ENCODE measurements around the gene MTFR1L.

MTFR1L gene

DNA sequence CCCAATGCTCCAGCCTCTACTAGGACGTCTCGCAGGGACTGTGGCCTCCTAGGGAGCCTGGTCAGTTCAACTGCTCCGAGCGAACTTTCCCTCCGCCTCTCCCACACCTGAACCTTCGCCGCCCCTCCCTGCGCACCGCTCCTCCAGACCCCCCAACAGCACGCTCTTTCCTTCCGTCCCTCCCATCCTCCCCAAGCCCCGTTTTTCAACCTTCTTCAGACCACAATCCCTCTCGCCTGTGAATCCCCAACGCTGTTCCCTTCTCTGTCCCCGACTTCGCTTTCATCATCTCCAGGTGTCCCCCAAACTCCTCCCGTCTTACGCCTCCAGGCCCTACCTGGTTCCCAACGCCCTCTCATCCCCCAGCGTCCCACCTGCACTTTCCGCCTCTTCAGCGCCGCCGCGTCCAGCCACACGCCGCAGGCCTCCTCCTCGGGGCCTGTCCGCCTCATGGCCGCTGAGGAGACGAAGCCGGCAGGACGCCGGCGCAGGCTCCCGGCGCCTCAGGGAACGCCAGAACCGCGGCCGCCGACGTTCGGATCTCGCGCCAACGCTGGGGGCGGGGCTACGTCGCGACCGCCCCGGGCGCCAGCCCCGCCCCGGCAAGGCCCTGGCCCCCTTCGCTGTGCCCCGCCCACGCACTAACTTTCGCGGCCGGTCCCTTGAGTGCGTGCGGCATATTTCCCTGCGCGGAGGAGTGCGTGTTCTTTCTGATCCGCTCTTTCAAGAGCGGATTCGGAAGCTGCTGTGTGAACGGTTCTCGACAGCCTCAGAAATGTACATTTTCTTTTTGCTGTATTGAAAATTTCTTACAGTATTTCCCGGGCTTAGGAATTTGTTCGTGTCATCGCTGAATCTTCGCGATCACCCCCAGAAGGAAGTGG lies 39.4 kb downstream of the MTFR1L start, which contains the start of gene AUNIP:
Gene AUNIP, minus strand, starts transcription at position 552 of the 884 bp plus-strand sequence. Its CDS starts 100 bp downstream, at position 452.
- peak; percentile 84 for DNase-seq
- peaks cover 14% of the 10 kb centered on the region for H3K36me3 ChIP-seq
- H3K4me3 ChIP-seq (ENCODE audit: low read depth, low read length): peak within 1 kb of the TSS; percentile 85
- TF ChIP-seq, protein P1, sequence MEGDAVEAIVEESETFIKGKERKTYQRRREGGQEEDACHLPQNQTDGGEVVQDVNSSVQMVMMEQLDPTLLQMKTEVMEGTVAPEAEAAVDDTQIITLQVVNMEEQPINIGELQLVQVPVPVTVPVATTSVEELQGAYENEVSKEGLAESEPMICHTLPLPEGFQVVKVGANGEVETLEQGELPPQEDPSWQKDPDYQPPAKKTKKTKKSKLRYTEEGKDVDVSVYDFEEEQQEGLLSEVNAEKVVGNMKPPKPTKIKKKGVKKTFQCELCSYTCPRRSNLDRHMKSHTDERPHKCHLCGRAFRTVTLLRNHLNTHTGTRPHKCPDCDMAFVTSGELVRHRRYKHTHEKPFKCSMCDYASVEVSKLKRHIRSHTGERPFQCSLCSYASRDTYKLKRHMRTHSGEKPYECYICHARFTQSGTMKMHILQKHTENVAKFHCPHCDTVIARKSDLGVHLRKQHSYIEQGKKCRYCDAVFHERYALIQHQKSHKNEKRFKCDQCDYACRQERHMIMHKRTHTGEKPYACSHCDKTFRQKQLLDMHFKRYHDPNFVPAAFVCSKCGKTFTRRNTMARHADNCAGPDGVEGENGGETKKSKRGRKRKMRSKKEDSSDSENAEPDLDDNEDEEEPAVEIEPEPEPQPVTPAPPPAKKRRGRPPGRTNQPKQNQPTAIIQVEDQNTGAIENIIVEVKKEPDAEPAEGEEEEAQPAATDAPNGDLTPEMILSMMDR (IDR thresholded peaks at IDR 0.05; ENCODE audit: low read depth, low read length): no peak
- H3K27ac ChIP-seq: peak within 1 kb of the TSS; percentile 70
- H3K9me3 ChIP-seq (ENCODE audit: severe bottlenecking): no peaks in the 10 kb centered on the region
- no peaks in the 10 kb centered on the region for H3K27me3 ChIP-seq (ENCODE audit: insufficient read depth, low read depth, severe bottlenecking)

DNA sequence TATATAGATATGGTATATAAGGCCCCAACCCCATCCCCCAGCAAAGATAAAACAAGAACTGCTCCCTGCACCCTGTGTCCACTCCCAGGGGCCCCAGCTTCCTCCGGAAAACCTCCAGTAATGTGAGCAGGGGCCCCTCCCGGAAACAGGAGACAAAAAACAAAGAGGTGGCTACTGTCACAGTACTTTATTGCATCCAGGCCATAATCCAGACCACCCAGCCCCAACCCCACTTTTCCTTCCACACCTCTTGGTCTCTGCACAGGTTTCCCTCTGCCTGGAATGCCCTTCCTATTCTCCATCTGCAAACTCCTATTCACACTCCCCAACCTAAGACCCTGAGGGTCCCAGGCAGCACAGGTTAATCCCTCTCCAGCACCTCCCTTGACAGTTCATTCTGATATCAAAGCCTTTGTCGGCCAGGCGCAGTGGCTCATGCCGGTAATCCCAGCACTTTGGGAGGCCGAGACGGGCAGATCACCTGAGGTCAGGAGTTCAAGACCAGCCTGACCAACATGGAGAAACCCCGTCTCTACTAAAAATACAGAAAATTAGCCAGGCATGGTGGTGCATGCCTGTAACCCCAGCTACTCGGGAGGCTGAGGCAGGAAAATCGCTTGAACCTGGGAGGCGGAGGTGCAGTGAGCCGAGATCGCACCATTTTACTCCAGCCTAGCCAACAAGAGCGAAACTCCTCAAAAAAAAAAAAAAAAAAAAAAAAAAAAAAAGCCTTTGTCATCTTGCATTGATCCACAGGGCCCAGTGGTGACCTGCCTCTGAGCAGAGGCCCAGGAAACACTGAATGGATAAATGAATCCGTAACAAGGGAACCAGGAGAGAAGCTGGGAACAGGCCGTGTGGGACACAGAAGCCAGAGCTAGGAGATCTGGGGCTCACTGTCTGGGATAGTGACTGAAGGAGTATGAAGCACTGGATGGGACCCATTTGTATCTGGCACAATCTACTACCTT lies 41.8 kb downstream of the MTFR1L start:
- Histone ChIP-seq H3K9me3 (ENCODE audit: severe bottlenecking) (no peaks in the 10 kb centered on the region), H3K27ac (no peak overlapping the region), H3K4me3 (ENCODE audit: low read depth, low read length) (no peak overlapping the region), H3K36me3 (peaks cover 14% of the 10 kb centered on the region), H3K27me3 (ENCODE audit: insufficient read depth, low read depth, severe bottlenecking) (no peaks in the 10 kb centered on the region)
- peak; percentile 60 for DNase-seq
- TF ChIP-seq, protein P1 (IDR thresholded peaks at IDR 0.05; ENCODE audit: low read depth, low read length): no peak

DNA sequence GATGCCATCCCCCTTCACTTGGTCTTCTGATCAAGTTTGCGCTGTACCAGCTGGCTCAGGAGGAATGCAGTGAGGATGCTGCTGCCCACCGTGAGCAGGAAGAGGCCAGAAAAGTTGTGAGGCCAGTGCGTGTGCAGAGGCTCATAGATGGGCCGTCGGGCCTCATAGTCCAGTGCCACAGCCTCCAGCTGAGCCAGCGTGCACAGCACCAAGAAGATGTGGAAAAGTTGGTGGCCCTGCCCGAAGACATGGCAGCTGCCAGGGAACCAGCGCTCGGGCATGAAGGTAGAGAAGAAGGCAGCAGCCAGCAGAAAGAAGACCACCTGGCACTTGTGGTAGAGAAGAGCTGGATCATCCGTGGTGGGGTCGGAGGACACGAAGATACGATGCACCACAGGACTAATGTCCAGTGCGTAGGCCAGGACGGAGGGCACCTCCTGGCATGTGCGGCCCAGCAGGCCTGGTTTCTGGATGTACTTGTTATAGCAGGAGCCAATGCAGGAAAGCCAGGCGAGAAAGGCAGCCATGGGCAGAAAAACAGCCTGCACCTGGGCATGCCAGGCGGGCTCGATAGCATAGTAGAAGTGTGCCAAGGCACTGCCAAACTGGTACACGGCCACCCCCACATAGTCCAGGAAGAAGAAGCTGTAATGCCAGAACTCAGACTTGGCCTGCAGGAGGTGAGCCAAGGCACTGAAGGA lies 43.2 kb downstream of the MTFR1L start:
- H3K36me3 ChIP-seq: peaks cover 14% of the 10 kb centered on the region
- no peak overlapping the region for H3K27ac ChIP-seq
- H3K4me3 ChIP-seq (ENCODE audit: low read depth, low read length): no peak overlapping the region
- no peak for DNase-seq
- TF ChIP-seq, protein P1 (IDR thresholded peaks at IDR 0.05; ENCODE audit: low read depth, low read length): no peak
- H3K9me3 ChIP-seq (ENCODE audit: severe bottlenecking): no peaks in the 10 kb centered on the region
- H3K27me3 ChIP-seq (ENCODE audit: insufficient read depth, low read depth, severe bottlenecking): no peaks in the 10 kb centered on the region

DNA sequence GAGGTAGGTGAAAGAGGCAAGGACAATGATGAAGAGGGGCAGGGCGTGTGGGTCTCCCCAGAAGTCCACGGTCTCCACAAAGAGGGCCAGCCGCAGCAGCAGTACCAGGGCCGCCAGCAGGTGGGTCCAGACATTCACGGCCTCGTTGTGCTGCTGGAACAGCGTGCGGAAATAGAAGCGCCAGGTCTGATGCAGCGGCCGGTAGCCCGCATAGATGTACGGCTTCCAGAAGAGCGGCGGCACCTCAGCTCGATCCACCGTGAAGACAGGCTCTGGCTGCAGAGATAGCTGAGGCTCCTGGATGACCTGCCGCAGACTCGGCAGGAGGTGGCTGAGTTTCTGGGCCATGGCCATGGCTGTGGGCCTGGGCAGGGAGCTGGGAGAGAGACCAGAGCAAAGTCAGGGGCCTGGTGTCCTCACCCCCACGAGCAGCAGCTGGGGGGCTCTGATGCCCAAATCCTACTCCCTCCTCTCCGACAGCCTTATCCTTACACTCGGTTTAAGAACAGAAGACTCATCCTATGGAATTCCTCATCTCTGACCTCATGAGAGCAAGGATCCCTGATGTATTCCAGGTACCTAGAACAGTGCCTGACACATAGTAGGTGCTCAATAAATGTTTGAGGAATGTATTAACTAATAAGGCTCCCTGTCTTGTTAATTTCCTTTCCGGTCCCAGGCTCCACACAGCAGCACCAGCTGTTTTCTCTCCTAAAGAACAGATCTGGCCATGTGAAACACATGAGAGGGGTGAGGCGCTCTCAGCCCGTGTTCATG lies 43.9 kb downstream of the MTFR1L start:
- peaks cover 14% of the 10 kb centered on the region for H3K36me3 ChIP-seq
- no peaks in the 10 kb centered on the region for H3K9me3 ChIP-seq (ENCODE audit: severe bottlenecking)
- H3K27me3 ChIP-seq (ENCODE audit: insufficient read depth, low read depth, severe bottlenecking): no peaks in the 10 kb centered on the region
- no peak overlapping the region for H3K27ac ChIP-seq
- TF ChIP-seq, protein P1 (IDR thresholded peaks at IDR 0.05; ENCODE audit: low read depth, low read length): no peak
- no peak for DNase-seq
- H3K4me3 ChIP-seq (ENCODE audit: low read depth, low read length): no peak overlapping the region

DNA sequence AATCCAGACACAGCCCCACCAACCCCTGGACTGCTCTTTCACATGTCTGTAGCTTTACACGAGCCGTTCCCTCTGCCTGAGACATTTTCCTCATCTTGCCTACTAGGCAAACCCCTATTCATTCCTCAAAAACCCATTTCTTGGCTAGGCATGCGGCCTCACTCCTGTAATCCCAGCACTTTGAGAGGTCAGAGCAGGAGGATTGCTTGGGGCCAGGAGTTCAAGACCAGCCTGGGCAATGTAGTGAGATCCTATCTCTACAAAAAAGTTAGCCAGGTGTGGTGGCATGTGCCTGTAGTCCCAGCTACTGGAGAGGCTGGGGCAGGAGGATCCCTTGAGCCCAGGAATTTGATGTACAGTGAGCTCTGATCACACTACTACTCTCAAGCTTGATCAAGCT lies 44.7 kb downstream of the MTFR1L start:
- peaks cover 14% of the 10 kb centered on the region for H3K36me3 ChIP-seq
- no peak overlapping the region for H3K4me3 ChIP-seq (ENCODE audit: low read depth, low read length)
- TF ChIP-seq, protein P1 (IDR thresholded peaks at IDR 0.05; ENCODE audit: low read depth, low read length): no peak
- no peak overlapping the region for H3K27ac ChIP-seq
- no peaks in the 10 kb centered on the region for H3K27me3 ChIP-seq (ENCODE audit: insufficient read depth, low read depth, severe bottlenecking)
- DNase-seq: no peak
- H3K9me3 ChIP-seq (ENCODE audit: severe bottlenecking): no peaks in the 10 kb centered on the region
